Stimulated activated CD4-positive, alpha-beta T cell treated with anti-CD3 and anti-CD28 coated beads, Interleukin-2, amount 100 ng/mL, for 4 hours (primary cell): ENCODE results near the gene TXNRD3.

ENCODE experiments used
- DNase-seq: peaks from one replicate; pipeline ENCODE4 v3.0.0-alpha.2; 2020; ENCODE audit warnings: low read depth

TXNRD3 gene

GRCh38 chr3:126582311-126582710 is 72.6 kb downstream of the TXNRD3 start:
- no peak for DNase-seq

DNA sequence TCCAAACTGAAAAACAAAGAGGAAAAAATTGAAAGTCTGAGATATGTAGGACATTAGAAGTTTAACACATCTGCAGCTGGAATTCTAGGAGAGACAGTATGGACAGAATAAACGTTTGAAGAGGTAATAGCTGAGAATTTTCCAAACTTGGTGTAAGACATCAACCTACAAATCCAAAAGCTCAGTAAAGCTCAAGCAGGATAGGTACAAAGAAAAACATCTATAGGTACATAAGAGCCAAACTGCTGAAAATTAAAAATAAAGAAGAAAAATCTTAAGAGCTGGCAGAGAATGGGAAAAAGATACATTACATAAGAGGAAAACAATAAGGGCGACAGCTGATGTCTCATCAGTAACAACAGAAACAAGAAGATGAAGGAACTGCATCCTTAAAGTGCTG is 73.4 kb downstream of the TXNRD3 start:
- no peak for DNase-seq

DNA sequence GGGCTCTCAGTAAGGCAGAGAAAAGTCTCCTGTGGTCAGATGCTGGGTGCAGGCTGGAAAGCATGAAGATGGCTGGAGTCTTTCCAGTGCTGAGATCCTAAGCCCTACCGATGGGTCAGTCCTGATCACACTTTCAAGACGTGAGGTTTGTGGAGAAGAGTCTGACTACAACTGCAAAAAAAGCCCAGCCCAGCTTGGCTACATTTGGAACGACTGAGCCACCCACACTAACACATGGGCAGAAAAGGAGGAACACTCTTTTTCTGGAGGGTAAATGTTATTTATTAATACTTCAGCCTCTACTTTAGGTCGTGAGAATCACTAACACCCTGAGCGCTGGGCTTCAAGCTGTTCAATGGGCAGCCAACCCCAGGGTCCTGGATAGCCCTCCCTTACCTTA is 74.2 kb downstream of the TXNRD3 start:
- no peak for DNase-seq

DNA sequence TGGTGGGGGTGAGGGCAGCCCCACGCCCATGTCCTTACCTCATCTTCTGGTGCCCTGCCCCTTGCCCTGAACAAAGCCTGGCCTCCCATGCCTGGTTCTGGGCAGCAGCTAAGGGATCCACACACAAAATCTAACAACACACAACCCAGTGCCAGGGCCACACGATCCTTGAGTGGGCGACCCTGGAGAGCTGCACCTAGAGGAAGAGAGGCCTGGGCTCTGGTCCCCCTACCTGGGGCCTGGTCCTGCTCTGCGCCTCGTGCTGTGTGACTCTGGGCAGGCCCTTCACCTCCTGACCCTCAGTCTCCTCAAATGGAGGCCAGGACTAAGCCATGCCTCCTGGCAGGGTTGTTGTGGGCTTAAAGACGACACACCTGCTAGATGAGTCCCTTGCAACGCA is 76.2 kb downstream of the TXNRD3 start:
- no peak for DNase-seq

DNA sequence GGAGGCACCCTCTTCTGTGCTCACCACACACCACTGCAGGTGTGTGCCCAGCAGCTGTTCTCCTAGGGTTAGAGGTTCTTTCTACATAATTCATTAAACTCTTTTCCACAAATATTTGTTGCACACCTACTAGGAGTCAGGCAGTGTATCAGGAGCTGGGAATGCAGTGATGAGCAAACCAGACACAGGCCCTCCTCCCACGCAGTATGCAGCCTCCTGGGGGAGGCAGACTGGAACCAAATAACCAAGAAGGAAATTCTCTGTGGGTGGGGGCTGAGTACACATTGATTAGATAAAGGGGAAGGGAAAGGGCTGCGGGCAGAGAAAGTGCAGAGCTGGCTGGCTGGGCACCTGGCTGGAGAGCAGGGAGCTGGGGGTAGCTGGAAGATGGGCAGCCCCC is 77.7 kb downstream of the TXNRD3 start:
- no peak for DNase-seq

DNA sequence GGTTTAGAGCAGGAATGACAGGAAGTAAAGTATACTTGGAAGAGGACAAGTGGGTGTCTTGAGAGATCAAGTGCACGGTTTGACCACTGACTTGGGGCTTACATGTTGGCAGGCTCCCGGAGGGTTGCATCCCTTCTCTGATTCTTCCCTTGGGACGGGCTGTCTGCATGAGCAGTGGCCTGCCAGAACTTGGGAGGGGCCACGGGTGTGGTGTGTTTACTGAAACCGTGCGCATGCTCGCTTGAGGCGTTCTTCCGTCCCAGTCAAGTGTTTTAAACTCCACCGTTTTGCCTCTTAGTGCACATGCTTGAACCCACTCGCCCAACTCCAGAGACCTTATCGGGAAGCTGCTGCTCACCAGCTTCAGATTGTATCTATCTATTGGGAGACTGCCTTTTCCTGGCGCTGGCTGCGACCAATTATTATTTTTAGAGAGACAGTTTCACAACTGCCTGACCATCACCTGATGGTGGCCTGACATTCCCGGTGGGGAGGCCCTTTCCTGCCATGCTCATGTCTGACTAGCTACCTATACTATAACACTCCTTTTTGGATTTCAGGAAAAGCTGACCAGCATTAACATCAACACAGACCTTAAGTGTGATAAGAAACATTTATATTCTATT is 81.3 kb downstream of the TXNRD3 start:
- DNase-seq = no peak

DNA sequence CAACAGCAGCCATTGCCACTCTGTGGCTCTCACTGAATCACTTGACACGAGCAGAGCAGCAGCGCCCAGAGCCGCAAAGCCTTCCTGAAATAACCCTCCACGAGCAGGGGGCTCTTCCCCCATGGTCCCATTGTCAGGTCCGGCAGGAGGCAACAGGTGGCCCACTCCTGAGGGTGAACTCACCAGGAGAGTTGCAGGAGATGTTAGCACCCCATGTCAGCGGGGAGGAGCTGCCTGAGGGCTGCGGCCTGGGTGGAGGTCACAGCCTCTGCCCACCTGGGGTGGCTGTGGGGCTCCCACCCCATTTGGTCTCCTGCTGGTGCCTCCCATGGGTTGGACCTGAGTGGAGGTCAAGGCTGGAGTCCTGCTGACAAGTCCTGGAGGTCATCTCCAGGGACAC is 83.8 kb downstream of the TXNRD3 start:
- no peak for DNase-seq

DNA sequence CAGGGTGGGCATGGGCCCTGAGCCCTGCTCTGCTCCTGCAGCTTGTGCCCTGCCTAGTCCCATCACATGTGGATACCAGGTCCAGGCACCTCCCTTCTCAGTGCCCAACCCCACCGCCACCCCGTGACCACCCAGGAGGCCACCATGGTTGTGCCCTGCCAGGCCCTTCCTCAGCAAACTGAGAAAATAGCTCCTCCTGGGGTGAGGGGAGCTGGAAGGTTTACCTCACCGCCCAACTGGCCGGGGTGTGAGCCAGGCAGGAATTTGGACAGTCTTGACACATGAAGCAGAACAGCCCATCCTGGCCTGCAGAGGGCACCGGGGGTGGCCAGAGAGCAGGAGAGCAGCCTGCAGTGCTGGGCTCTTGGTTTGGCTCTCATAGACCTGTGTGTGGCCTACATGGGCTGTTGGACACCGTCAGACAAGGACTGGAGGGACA is 84.8 kb downstream of the TXNRD3 start:
- DNase-seq = no peak

DNA sequence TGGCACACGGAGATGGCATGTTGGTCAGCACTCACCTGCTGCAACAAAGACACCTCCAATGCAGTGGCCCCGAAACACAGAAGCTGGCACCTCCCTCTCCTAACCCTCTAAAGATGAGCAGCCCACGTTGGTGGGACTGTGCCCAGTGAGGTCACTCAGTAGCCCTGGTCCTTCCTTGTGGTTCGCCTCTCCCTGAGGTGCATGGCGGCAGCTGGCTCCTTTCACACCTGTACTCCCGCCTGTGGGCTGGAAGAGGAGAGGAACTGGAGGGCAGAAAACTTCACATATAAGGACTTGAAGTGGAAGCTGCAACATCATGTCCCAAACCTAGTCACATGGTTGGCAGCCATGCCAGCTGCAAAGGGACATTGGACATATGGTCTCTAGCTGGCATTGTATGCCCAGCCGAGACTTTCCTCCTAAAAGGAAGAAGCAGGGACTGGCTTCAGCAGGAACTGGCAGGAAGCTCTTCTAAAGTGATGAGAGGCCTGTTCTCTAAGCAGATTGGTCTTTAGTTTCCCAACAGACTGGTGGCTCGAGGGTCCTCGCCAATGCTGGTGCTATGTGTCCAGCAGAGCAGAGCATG is 85.4 kb downstream of the TXNRD3 start:
- no peak for DNase-seq

DNA sequence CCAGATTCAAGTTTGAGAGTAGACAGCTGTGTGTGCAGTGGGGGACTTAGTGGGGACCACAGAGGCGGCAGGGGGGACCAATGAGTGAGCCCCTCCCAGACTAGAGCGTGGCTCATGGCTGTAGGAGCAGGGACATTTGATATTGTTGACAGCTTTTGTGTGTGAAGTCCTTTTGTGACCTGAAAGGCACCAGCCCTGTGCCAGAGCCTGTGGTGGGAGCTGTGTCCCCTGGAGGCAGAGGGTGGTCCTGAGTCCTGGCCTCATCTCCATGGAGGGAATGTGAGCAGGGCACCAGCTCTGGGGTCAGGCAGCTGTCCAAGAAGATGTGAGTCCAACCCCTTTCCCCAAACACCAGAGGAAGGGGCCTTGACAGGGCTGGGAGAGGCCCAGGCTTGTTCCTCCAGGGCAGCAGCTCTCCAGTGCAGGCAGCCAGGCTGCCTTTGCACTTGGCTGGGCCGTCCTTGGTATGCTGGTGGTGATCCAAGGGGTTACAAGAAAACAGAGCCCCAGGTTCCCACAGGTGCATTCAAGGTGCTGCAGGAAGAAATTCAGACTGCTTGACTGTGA is 86.1 kb downstream of the TXNRD3 start:
- no peak for DNase-seq

DNA sequence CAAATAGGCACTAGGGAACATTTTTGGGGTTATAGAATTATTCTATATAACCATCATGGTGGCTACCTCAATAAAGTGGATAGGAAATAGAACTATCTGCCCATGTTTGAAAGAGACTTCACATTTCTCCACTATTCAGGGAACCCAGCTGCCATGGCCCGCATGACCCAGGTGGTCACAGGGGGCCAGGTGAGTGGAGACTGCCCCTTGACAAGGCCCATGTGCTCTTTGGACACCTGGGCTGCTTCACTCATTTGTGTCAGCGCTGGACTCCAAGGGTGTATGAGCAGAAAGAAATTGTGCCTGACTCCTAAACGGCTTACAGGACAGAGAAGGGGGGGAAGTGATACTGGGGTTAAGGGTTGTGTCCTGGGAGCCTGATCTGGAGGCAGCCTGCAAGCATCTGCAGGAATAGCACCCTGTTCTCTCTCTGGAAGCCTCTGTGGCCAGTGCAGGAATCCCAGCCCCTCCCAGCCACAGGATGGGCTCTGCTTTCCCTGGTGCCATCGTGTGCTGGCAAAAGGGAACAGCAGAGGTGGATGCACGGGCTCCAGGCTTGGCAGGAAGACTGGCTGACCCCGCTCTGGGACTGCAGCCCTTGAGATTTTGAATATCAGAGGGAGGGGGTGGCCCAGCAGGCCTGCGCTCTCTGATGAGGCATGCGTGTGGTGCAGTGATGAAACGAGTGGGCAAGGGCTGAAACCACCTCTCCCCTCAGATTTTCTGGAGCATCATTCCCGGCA is 87.1 kb downstream of the TXNRD3 start:
- DNase-seq = no peak

GRCh38 chr3:126562737-126563276 is 92.1 kb downstream of the TXNRD3 start:
- DNase-seq = no peak

GRCh38 chr3:126558336-126559071 is 96.4 kb downstream of the TXNRD3 start, which contains the start of gene C3orf22:
TSS of gene C3orf22 (minus strand) at chr3:126558932. CDS start at chr3:126553390, 5,542 bp downstream.
- no peak for DNase-seq

DNA sequence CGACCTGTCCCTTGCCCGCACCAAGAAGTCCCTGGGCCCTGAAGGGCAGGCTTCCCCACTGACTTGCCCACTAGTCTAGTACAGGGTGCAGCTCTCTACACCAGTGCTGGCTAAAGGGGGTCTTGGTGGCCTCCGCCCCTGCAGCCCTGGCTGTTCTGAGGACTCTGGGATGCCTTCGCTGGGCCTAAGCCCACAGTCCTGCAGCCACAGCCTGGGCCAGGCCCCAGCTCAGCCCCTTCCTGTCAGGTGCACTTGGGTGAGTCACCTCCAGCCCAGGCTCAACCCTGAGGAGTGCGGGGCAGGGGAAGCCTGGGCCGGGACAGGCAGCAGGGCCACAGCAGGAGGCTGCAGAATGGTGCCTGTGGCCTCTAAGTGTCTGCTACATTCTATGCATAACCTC is 97.2 kb downstream of the TXNRD3 start:
- DNase-seq = no peak

GRCh38 chr3:126557415-126557745 is 97.5 kb downstream of the TXNRD3 start:
- DNase-seq = no peak
